GM18508 (cell line): ENCODE results near the gene OR13J1.

Source experiments
- ATAC-seq: cut with Tn5 transposase; IDR thresholded peaks from one replicate; pipeline ENCODE4 v1.9.1; 2021; ENCODE audit warnings: moderate number of reproducible peaks; ENCODE audit not compliant: insufficient read depth, unreplicated experiment

OR13J1 gene

GRCh38 chr9:35861161-35861897 is 8.9 kb downstream of the OR13J1 start:
- no peak for ATAC-seq

- ATAC-seq, result no peak
Measured at GRCh38 chr9:35859990-35860339, 10.2 kb downstream of the OR13J1 start.

GRCh38 chr9:35859310-35859989 is 10.8 kb downstream of the OR13J1 start:
- ATAC-seq, result no peak

- no peak for ATAC-seq
Measured at GRCh38 chr9:35858458-35858857, 11.7 kb downstream of the OR13J1 start.

- ATAC-seq, result no peak
Measured at GRCh38 chr9:35856882-35857281, 13.3 kb downstream of the OR13J1 start.

- no peak for ATAC-seq
Measured at GRCh38 chr9:35856206-35856605, 14.0 kb downstream of the OR13J1 start.

- ATAC-seq, result no peak
Measured at GRCh38 chr9:35854091-35854762, 16.0 kb downstream of the OR13J1 start.

GRCh38 chr9:35852876-35853865 is 17.0 kb downstream of the OR13J1 start:
- ATAC-seq, result no peak

- ATAC-seq, result no peak
Measured at GRCh38 chr9:35852267-35852815, 17.9 kb downstream of the OR13J1 start.

- ATAC-seq, result peak; percentile 75
Measured at GRCh38 chr9:35847792-35848572, 22.2 kb downstream of the OR13J1 start.

GRCh38 chr9:35845824-35846771 is 24.1 kb downstream of the OR13J1 start:
- no peak for ATAC-seq

- no peak for ATAC-seq
Measured at GRCh38 chr9:35844628-35845270, 25.5 kb downstream of the OR13J1 start.

- peak; percentile 69 for ATAC-seq
Measured at GRCh38 chr9:35842795-35843194, 27.4 kb downstream of the OR13J1 start.

- no peak for ATAC-seq
Measured at GRCh38 chr9:35842020-35842745, 28.0 kb downstream of the OR13J1 start.

- ATAC-seq, result no peak
Measured at GRCh38 chr9:35841645-35841900, 28.6 kb downstream of the OR13J1 start.

GRCh38 chr9:35840881-35841644 is 29.1 kb downstream of the OR13J1 start:
- ATAC-seq, result no peak

- ATAC-seq, result no peak
Measured at GRCh38 chr9:35839926-35840325, 30.3 kb downstream of the OR13J1 start.
